H9 (cell line): Measurements from ENCODE around the gene NHLH1. TPM values are rescaled to one million over a fixed set of nuclear protein-coding genes. Genes with fewer than 3 reads are reported as not detected.

Experiments used
- DNase-seq: peaks from one replicate; pipeline ENCODE4 v3.0.0-alpha.2; 2017
- H2AFZ ChIP-seq: one replicate; pipeline ENCODE4 v1.6.1; 2013; ENCODE audit warnings: mild to moderate bottlenecking, low read length, control low read depth, moderate library complexity
- H2AK5ac ChIP-seq: 2 replicates; pipeline ENCODE4 v1.6.1; 2013; ENCODE audit warnings: low read length, control low read depth, mixed read lengths; ENCODE audit not compliant: insufficient read length
- H2BK120ac ChIP-seq: one replicate; pipeline ENCODE4 v1.6.1; 2013; ENCODE audit warnings: low read depth, mild to moderate bottlenecking, low read length, control low read depth, inconsistent platforms; ENCODE audit not compliant: poor library complexity, severe bottlenecking
- H2BK12ac ChIP-seq: 2 replicates; pipeline ENCODE4 v1.6.1; 2013; ENCODE audit warnings: low read length, control low read depth, mixed read lengths, low read depth; ENCODE audit not compliant: insufficient read length
- H2BK15ac ChIP-seq: 2 replicates; pipeline ENCODE4 v1.6.1; 2013; ENCODE audit warnings: low read depth, low read length, control low read depth
- H2BK20ac ChIP-seq: one replicate; pipeline ENCODE4 v1.6.1; 2013; ENCODE audit warnings: low read depth, mild to moderate bottlenecking, low read length, control low read depth, inconsistent platforms; ENCODE audit not compliant: poor library complexity, severe bottlenecking
- H2BK5ac ChIP-seq: 2 replicates; pipeline ENCODE4 v1.6.1; 2013; ENCODE audit warnings: low read length, control low read depth, mixed read lengths; ENCODE audit not compliant: insufficient read length
- H3K14ac ChIP-seq: 2 replicates; pipeline ENCODE4 v1.6.1; 2013; ENCODE audit warnings: low read length, control low read depth; ENCODE audit not compliant: insufficient read depth
- H3K18ac ChIP-seq: 2 replicates; pipeline ENCODE4 v1.6.1; 2013; ENCODE audit warnings: low read depth, mild to moderate bottlenecking, mixed read lengths, low read length, control low read depth; ENCODE audit not compliant: insufficient read length
- H3K23ac ChIP-seq: 2 replicates; pipeline ENCODE4 v1.6.1; 2013; ENCODE audit warnings: low read length, control low read depth, mixed read lengths, low read depth; ENCODE audit not compliant: insufficient read length
- H3K23me2 ChIP-seq: 2 replicates; pipeline ENCODE4 v1.6.1; 2013; ENCODE audit warnings: low read depth, mild to moderate bottlenecking, mixed read lengths, low read length, control low read depth; ENCODE audit not compliant: insufficient read length, poor library complexity, severe bottlenecking
- H3K27ac ChIP-seq: 2 replicates; pipeline ENCODE4 v1.5.1; 2013; ENCODE audit warnings: low read length, control low read depth, mixed read lengths, low read depth; ENCODE audit not compliant: insufficient read length
- H3K27me3 ChIP-seq: 2 replicates; pipeline ENCODE4 v1.6.1; 2013; ENCODE audit warnings: low read length, control low read depth, inconsistent platforms; ENCODE audit not compliant: insufficient read depth
- H3K4ac ChIP-seq: 2 replicates; pipeline ENCODE4 v1.6.1; 2013; ENCODE audit warnings: low read depth, mild to moderate bottlenecking, control low read depth, inconsistent platforms, low read length, moderate library complexity
- H3K4me1 ChIP-seq: 2 replicates; pipeline ENCODE4 v1.6.1; 2013; ENCODE audit warnings: low read length, control low read depth, inconsistent platforms; ENCODE audit not compliant: insufficient read depth
- H3K4me2 ChIP-seq: 2 replicates; pipeline ENCODE4 v1.6.1; 2013; ENCODE audit warnings: low read length, control low read depth, mixed read lengths; ENCODE audit not compliant: insufficient read length, insufficient read depth
- H3K56ac ChIP-seq: 2 replicates; pipeline ENCODE4 v1.6.1; 2013; ENCODE audit warnings: low read depth, mild to moderate bottlenecking, mixed read lengths, low read length, control low read depth; ENCODE audit not compliant: insufficient read length
- H3K79me1 ChIP-seq: 2 replicates; pipeline ENCODE4 v1.6.1; 2013; ENCODE audit warnings: low read depth, mild to moderate bottlenecking, moderate library complexity, low read length, control low read depth, inconsistent platforms; ENCODE audit not compliant: insufficient read depth, poor library complexity, severe bottlenecking
- H3K79me2 ChIP-seq: 2 replicates; pipeline ENCODE4 v1.6.1; 2013; ENCODE audit warnings: low read length, control low read depth, inconsistent platforms; ENCODE audit not compliant: insufficient read depth
- H3K9ac ChIP-seq: 2 replicates; pipeline ENCODE4 v1.6.1; 2013; ENCODE audit warnings: low read length, control low read depth, mixed read lengths; ENCODE audit not compliant: insufficient read length; ENCODE audit errors: extremely low read depth
- H3K9me3 ChIP-seq: one replicate; pipeline ENCODE4 v1.6.1; 2013; ENCODE audit warnings: low read depth, low read length, inconsistent platforms; ENCODE audit not compliant: control insufficient read depth
- H3T11ph ChIP-seq: one replicate; pipeline ENCODE4 v1.6.1; 2013; ENCODE audit warnings: mild to moderate bottlenecking, low read length, control low read depth, inconsistent platforms
- H4K20me1 ChIP-seq: one replicate; pipeline ENCODE4 v1.6.1; 2013; ENCODE audit not compliant: control insufficient read depth, insufficient read length, insufficient read depth
- H4K5ac ChIP-seq: 2 replicates; pipeline ENCODE4 v1.6.1; 2013; ENCODE audit warnings: low read depth, mild to moderate bottlenecking, mixed read lengths, low read length, control low read depth; ENCODE audit not compliant: insufficient read length
- H4K8ac ChIP-seq: replicated peaks from 2 replicates; pipeline ENCODE4 v1.6.1; 2013; ENCODE audit warnings: low read length, control low read depth, mixed read lengths, low read depth; ENCODE audit not compliant: insufficient read length
- H4K91ac ChIP-seq: 2 replicates; pipeline ENCODE4 v1.6.1; 2013; ENCODE audit warnings: low read depth, mild to moderate bottlenecking, moderate library complexity, mixed read lengths, low read length, control low read depth; ENCODE audit not compliant: insufficient read length
- H3K27ac Mint-ChIP-seq, 3 experiments: 2 replicates in 2 of 3; 3 replicates in 1 of 3; pipeline ENCODE4 v1.8.0; 2020 to 2021; ENCODE audit warnings: mixed read lengths in 3 of 3, mild to moderate bottlenecking in 1 of 3, moderate library complexity in 1 of 3
- H3K27me3 Mint-ChIP-seq: 2 replicates; pipeline ENCODE4 v1.8.0; 2021; ENCODE audit warnings: low read depth, mild to moderate bottlenecking, moderate library complexity, mixed read lengths
- H3K36me3 Mint-ChIP-seq, 3 experiments: 2 replicates in 2 of 3; 3 replicates in 1 of 3; pipeline ENCODE4 v1.8.0; 2020 to 2021; ENCODE audit warnings: low read depth in 3 of 3, mixed read lengths in 3 of 3; ENCODE audit not compliant: insufficient read depth in 1 of 3
- H3K4me1 Mint-ChIP-seq, 2 experiments: 2 replicates each; pipeline ENCODE4 v1.8.0; 2020; ENCODE audit warnings: mixed read lengths in 2 of 2
- H3K4me3 Mint-ChIP-seq, 2 experiments: 2 replicates in 1 of 2; 3 replicates in 1 of 2; pipeline ENCODE4 v1.8.0; 2020 to 2021; ENCODE audit warnings: mild to moderate bottlenecking in 2 of 2, mixed read lengths in 2 of 2, moderate library complexity in 1 of 2
- H3K9me3 Mint-ChIP-seq, 2 experiments: 2 replicates in 1 of 2; 3 replicates in 1 of 2; pipeline ENCODE4 v1.8.0; 2020; ENCODE audit warnings: mild to moderate bottlenecking in 2 of 2, mixed read lengths in 2 of 2, moderate library complexity in 1 of 2
- CTCF ChIP-seq: fragments of 200-600 bp; sonication (generic); conservative IDR thresholded peaks from 3 replicates; pipeline ENCODE4 v1.8.0; 2021; ENCODE audit warnings: antibody characterized with exemption, mild to moderate bottlenecking
- WGBS: extraction: QIAGEN DNeasy Blood & Tissue Kit; methylation state at CpG from one replicate; pipeline ENCODE4 v1.1.7; 2013; ENCODE audit warnings: missing lambda C conversion rate, low lambda C conversion rate, mixed read lengths; ENCODE audit not compliant: insufficient read length; ENCODE audit errors: extremely low coverage; 5-methylcytosine and 5-hydroxymethylcytosine counted together
- total RNA-seq: library from RNA; stranded (reverse); gene quantifications from 2 replicates; pipeline ENCODE4 v1.2.1, GENCODE V29; 2021

Gene NHLH1
- total RNA-seq, 1 experiment from 2014 or later = 1.5 TPM

- Histone ChIP-seq H3K23ac (no peak overlapping the region), H2AK5ac (no peak overlapping the region), H4K5ac (no peak overlapping the region), H3K9ac (no peak overlapping the region), H3K18ac (peak overlapping the region; percentile 61), H2BK20ac (no peak overlapping the region), H4K8ac (no peak overlapping the region), H3K27ac (no peak overlapping the region), H4K20me1 (peaks cover 5% of the 10 kb centered on the region), H3K4ac (no peak overlapping the region), H2BK12ac (peak overlapping the region; percentile 42), H3K23me2 (no peaks in the 10 kb centered on the region), H3K4me2 (no peak overlapping the region), H3K56ac (no peak overlapping the region), H3K27me3 (no peaks in the 10 kb centered on the region), H3K14ac (peak overlapping the region; percentile 81; the same call in 1 of the 2 replicates), H3T11ph (no peak overlapping the region), H2BK5ac (no peak overlapping the region), H3K79me1 (peaks cover 3% of the 10 kb centered on the region), H2BK120ac (peak overlapping the region; percentile 72), H4K91ac (no peak overlapping the region), H3K79me2 (peaks cover 3% of the 10 kb centered on the region; the same call in 1 of the 2 replicates), H3K4me1 (peaks cover 15% of the 10 kb centered on the region), H3K9me3 (no peaks in the 10 kb centered on the region), H2AFZ (no peak overlapping the region), H2BK15ac (no peak overlapping the region)
- H3K4me3 Mint-ChIP-seq = peak overlapping the region in 1 of 2 experiments; percentile 58; a peak in 3 of 5 replicates
- peak overlapping the region; percentile 82 to 96 (median 86) for H3K27ac Mint-ChIP-seq
- no peaks in the 10 kb centered on the region for H3K9me3 Mint-ChIP-seq
- TF ChIP-seq CTCF = 0 out of 3 replicates have a peak, but pooled peaks have one; percentile 33
- peaks cover 2 to 23% (median 11%) of the 10 kb centered on the region in 3 experiments; a peak in 6 of 7 replicates for H3K36me3 Mint-ChIP-seq
- H3K4me1 Mint-ChIP-seq = peaks cover 63 to 66% of the 10 kb centered on the region in 2 experiments
- WGBS = no CpG with 5 or more reads among the region's 6 CpGs
- no peaks in the 10 kb centered on the region for H3K27me3 Mint-ChIP-seq
- no peak for DNase-seq
These were observed 44.6 kb downstream of the NHLH1 start for GRCh38 chr1:160411271-160412027.
